Measurements from ENCODE around the gene CCDC159. TPM values are rescaled to one million over a fixed set of nuclear protein-coding genes. Genes with fewer than 3 reads are reported as not detected.

The CCDC159 gene
- total and polyA plus RNA-seq, 12 donors = 13.0 to 79.9 (median 19.7) TPM

DNA sequence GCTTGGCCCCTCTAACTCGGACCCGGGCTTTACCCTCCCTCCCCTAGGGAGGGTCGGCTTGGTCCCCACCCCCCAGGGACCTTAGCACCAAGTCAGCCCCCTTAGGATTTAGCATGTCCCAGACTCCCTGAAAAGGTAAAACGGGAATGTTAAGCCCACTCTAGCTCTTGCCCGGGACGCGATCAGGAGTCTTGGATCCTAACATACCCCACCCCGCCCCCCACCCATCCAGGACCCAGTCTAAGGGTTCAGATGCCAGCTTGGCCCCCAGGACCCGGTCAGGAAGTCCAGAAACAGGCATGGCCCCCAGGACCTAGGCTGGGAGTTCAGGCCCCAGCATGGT lies 37.4 kb downstream of the CCDC159 start:
- H3K27ac ChIP-seq = peak overlapping the region in 6 of 10 donors; percentile 43 to 69 (median 61)

DNA sequence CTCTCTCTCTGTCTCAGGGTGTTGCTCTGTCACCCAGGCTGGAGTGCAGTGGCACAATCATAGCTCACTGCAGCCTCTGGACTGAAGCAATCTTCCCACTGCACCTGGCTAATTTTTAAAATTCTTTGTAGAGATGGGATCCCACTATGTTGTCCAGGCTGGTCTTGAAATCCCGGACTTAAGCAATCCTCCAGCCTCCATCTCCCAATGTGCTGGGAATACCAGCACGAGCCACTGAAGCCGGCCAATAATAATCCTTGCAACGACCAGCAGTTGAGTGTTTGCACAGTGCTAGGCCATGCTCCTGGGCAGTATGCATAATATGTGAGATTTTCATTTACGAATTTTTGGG lies 38.4 kb downstream of the CCDC159 start:
- TF ChIP-seq, protein P1, sequence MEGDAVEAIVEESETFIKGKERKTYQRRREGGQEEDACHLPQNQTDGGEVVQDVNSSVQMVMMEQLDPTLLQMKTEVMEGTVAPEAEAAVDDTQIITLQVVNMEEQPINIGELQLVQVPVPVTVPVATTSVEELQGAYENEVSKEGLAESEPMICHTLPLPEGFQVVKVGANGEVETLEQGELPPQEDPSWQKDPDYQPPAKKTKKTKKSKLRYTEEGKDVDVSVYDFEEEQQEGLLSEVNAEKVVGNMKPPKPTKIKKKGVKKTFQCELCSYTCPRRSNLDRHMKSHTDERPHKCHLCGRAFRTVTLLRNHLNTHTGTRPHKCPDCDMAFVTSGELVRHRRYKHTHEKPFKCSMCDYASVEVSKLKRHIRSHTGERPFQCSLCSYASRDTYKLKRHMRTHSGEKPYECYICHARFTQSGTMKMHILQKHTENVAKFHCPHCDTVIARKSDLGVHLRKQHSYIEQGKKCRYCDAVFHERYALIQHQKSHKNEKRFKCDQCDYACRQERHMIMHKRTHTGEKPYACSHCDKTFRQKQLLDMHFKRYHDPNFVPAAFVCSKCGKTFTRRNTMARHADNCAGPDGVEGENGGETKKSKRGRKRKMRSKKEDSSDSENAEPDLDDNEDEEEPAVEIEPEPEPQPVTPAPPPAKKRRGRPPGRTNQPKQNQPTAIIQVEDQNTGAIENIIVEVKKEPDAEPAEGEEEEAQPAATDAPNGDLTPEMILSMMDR (IDR thresholded peaks at IDR 0.05) = no peak
- peaks cover 0 to 24% (median 9%) of the 10 kb centered on the region in 7 donors for H3K27me3 ChIP-seq
- peaks cover 17 to 51% (median 35%) of the 10 kb centered on the region in 9 donors for H3K4me1 ChIP-seq
- H3K9me3 ChIP-seq = no peaks in the 10 kb centered on the region
- H3K27ac ChIP-seq = no peak overlapping the region
- no peak overlapping the region for H3K4me3 ChIP-seq
- ATAC-seq (no peak), DNase-seq (no peak)
- H3K36me3 ChIP-seq = no peaks in the 10 kb centered on the region
- intact Hi-C loops (cut with DNase I) = loop anchor here in 8 of 10 donors (5.0 to 10.0 kb wide), 6 partner anchors 38 to 98 kb away; partner anchors contain the start of genes ODAD3 (in 6 of the 8), PRKCSH (in 6 of the 8), ELAVL3 (in 1 of the 8) and TSPAN16 (in 1 of the 8)
- 82 to 84% methylated on average over 5 of the region's 5 CpGs for WGBS, 2 donors

More for the DNA sequence above, 37.4 kb downstream of the CCDC159 start:
- intact Hi-C loops (cut with DNase I) = loop anchor here in 8 of 10 donors (5.0 to 10.0 kb wide), 6 partner anchors 39 to 99 kb away; partner anchors contain the start of genes ODAD3 (in 6 of the 8), PRKCSH (in 6 of the 8), ELAVL3 (in 1 of the 8) and TSPAN16 (in 1 of the 8)
- TF ChIP-seq, protein P1 (IDR thresholded peaks at IDR 0.05) = no peak
- peaks cover 17 to 53% (median 35%) of the 10 kb centered on the region in 9 donors for H3K4me1 ChIP-seq
- ATAC-seq (peak in 1 of 8 donors; percentile 9), DNase-seq (no peak)
- WGBS, 2 donors = 2% methylated on average over 9 of the region's 9 CpGs
- H3K4me3 ChIP-seq = peak overlapping the region; percentile 41 to 63 (median 56)
- no peaks in the 10 kb centered on the region for H3K9me3 ChIP-seq
- peaks cover 0 to 24% (median 9%) of the 10 kb centered on the region in 7 donors for H3K27me3 ChIP-seq
- peaks cover 0 to 2% (median 0%) of the 10 kb centered on the region in 9 donors for H3K36me3 ChIP-seq

DNA sequence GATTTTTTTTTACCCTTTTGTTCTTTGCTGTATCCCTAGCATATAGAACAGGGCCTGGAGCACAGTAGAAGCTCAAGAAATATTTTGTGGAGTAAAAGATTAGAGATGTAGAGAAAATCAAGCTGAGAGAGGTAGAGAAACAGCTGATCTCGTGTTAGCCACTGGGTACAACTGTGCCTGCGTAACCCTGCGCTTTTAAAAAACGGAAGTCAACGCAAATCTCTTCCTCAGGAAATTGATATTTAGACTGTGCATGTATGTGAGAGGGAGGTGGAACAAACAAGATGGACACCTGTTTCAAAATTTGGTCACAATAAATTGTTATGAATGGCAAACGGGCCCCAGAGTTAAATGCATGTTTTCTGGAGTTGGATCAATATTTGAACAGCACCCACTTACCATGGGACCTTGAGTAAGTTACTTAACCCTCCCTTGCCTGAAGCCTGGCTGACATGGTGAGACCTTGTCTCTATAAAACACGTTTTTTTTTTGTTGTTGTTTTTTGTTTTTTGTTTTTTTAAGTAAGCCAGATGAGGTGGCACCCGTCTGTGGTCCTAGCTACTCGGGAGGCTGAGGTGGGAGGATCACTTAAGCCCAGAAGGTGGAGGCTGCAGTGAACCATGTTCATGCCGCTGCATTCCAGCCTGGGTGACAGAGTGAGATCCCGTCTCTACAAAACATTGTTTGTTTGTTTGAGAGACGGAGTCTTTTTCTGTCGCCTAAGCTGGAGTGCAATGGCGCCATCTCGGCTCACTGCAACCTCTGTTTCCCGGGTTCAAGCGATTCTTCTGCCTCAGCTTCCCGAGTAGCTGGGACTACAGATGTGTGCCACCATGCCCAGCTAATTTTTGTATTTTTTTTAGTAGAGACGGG lies 41.1 kb downstream of the CCDC159 start:
- Histone ChIP-seq H3K36me3 (no peaks in the 10 kb centered on the region), H3K4me3 (no peak overlapping the region), H3K9me3 (peaks cover 0 to 9% (median 6%) of the 10 kb centered on the region in 11 donors), H3K27me3 (peaks cover 0 to 19% (median 9%) of the 10 kb centered on the region in 7 donors), H3K4me1 (peaks cover 10 to 30% (median 17%) of the 10 kb centered on the region in 9 donors), H3K27ac (peak overlapping the region in 1 of 10 donors; percentile 56)
- ATAC-seq (no peak), DNase-seq (no peak)
- WGBS, 2 donors = 78 to 80% methylated on average over 19 of the region's 19 CpGs
- intact Hi-C loops (cut with DNase I) = loop anchor here in 2 of 10 donors (10.0 kb wide), 2 partner anchors 47 to 93 kb away; partner anchors contain the start of genes ODAD3 (in 1 of the 2), PRKCSH (in 1 of the 2) and TSPAN16 (in 1 of the 2)
- TF ChIP-seq, protein P1 (IDR thresholded peaks at IDR 0.05) = no peak

DNA sequence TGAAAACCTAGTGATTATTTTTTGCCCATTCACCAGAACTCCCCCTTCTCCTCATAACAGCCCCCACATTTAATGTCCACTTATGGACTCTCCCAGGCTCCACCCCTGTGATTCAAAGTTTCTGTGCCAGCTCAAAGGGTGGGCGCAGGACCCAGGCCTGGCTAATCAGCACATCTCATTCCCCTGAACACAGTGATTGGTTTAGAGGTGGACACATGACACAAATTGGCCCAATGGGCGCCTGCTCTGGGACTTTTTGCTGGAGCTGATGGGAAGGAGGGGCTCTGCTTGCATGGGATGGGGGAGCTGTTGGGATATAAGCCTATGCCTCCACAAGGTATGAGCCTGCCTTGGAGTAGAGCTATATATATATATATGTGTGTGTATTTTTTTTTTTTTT lies 44.0 kb downstream of the CCDC159 start:
- H3K27me3 ChIP-seq = no peaks in the 10 kb centered on the region
- 90 to 91% methylated on average over 2 of the region's 2 CpGs for WGBS, 2 donors

More for the DNA sequence above, 44.0 kb downstream of the CCDC159 start:
- peaks cover 0 to 9% (median 0%) of the 10 kb centered on the region in 9 donors for H3K4me1 ChIP-seq
- H3K4me3 ChIP-seq = no peak overlapping the region
- DNase-seq (no peak), ATAC-seq (no peak)
- H3K36me3 ChIP-seq = no peaks in the 10 kb centered on the region
- intact Hi-C loops (cut with DNase I) = no loop called here
- TF ChIP-seq, protein P1 (IDR thresholded peaks at IDR 0.05) = no peak
- H3K27ac ChIP-seq = no peak overlapping the region
- peaks cover 0 to 9% (median 6%) of the 10 kb centered on the region in 11 donors for H3K9me3 ChIP-seq
